ENCODE measurements around the gene ARID5B. TPM values are rescaled to one million over a fixed set of nuclear protein-coding genes. Genes with fewer than 3 reads are reported as not detected.

The ARID5B gene
- total and polyA plus RNA-seq, 2 donors (not counting 1 experiment from before 2014, with no cell fraction given), result 22.4 to 237 TPM

DNA sequence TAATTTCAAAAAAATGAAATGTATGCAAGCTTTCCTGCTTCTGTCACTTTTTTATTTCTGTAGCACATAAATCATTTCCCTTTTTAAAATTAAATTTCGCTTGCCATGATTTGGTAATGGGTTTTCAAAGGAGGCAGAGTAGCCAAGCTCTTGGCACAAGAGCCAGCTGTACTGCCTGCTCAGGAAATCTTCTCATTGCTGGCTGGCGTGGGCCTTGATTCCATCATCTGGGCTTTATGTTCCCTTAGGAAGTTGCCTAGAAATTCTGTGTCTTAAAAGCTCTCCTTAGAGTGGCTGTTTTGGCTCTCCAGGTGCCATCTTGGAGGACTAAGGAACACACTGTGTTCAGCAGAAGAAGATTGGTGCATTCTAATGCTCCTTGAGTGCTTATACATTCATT, 107.4 kb downstream of the ARID5B start:
- CTCF ChIA-PET, result interaction anchor here (1.6 to 2.1 kb wide), 2 partner anchors 30 to 236 kb away, joined by 7 read pairs; no protein-coding TSS in a partner anchor
- no peak for DNase-seq
- Histone ChIP-seq H2AFZ (ENCODE audit: insufficient read depth, low read depth, low read length, poor library complexity, severe bottlenecking) (no peak overlapping the region), H3K9ac (ENCODE audit: low read length) (no peak overlapping the region), H3K27me3 (replicated peaks in 1 of 4; ENCODE audit: control extremely low read depth in 1 of 4, control insufficient read depth in 3 of 4, insufficient read depth in 4 of 4, low read length in 3 of 4) (no peaks in the 10 kb centered on the region), H3K4me3 (ENCODE audit: control extremely low read depth in 1 of 5, extremely low read depth in 1 of 5, insufficient read depth in 1 of 5, low read depth in 2 of 5, low read length in 4 of 5) (no peak overlapping the region), H3K27ac (ENCODE audit: low read length in 2 of 2) (peak overlapping the region; percentile 11 to 63), H4K20me1 (ENCODE audit: control insufficient read depth, insufficient read depth, low read length, poor library complexity, severe bottlenecking) (no peaks in the 10 kb centered on the region), H3K4me1 (ENCODE audit: control insufficient read depth in 2 of 2, insufficient read depth in 2 of 2, low read length in 2 of 2) (peaks cover 63 to 66% of the 10 kb centered on the region in 2 donors), H3K4me2 (replicated peaks; ENCODE audit: low read depth, low read length, poor library complexity, severe bottlenecking) (peak overlapping the region; percentile 29), H3K9me3 (ENCODE audit: control extremely low read depth in 1 of 3, control insufficient read depth in 2 of 3, insufficient read depth in 1 of 3, low read length in 2 of 3) (no peaks in the 10 kb centered on the region), H3K36me3 (replicated peaks in 1 of 2; ENCODE audit: control extremely low read depth in 1 of 2, control insufficient read depth in 1 of 2, extremely low read depth in 1 of 2, insufficient read depth in 2 of 2, low read length in 1 of 2) (peaks cover 4 to 45% of the 10 kb centered on the region in 2 experiments), H3K79me2 (ENCODE audit: control insufficient read depth, insufficient read depth, low read length) (peaks cover 90% of the 10 kb centered on the region)
- POLR2A ChIA-PET, result interaction anchor here (0.5 to 0.9 kb wide), 2 partner anchors 15 to 56 kb away, joined by 3 to 4 read pairs; no protein-coding TSS in a partner anchor
- no peaks in the 10 kb centered on the region for H3K27me3 Mint-ChIP-seq
- H3K4me3 Mint-ChIP-seq, result no peak overlapping the region
- intact Hi-C loops (cut with micrococcal nuclease), result no loop called here
- TF ChIP-seq, protein P1, sequence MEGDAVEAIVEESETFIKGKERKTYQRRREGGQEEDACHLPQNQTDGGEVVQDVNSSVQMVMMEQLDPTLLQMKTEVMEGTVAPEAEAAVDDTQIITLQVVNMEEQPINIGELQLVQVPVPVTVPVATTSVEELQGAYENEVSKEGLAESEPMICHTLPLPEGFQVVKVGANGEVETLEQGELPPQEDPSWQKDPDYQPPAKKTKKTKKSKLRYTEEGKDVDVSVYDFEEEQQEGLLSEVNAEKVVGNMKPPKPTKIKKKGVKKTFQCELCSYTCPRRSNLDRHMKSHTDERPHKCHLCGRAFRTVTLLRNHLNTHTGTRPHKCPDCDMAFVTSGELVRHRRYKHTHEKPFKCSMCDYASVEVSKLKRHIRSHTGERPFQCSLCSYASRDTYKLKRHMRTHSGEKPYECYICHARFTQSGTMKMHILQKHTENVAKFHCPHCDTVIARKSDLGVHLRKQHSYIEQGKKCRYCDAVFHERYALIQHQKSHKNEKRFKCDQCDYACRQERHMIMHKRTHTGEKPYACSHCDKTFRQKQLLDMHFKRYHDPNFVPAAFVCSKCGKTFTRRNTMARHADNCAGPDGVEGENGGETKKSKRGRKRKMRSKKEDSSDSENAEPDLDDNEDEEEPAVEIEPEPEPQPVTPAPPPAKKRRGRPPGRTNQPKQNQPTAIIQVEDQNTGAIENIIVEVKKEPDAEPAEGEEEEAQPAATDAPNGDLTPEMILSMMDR (IDR thresholded peaks at IDR 0.05), result no peak
- no peaks in the 10 kb centered on the region for H3K9me3 Mint-ChIP-seq (ENCODE audit: insufficient read depth)
- ATAC-seq (ENCODE audit: low read depth), result no peak
- H3K27ac Mint-ChIP-seq, result peak overlapping the region; percentile 86
- WGBS (ENCODE audit: insufficient coverage), result 100% methylated on average over 2 of the region's 2 CpGs
- H3K4me1 Mint-ChIP-seq, result peaks cover 89% of the 10 kb centered on the region

DNA sequence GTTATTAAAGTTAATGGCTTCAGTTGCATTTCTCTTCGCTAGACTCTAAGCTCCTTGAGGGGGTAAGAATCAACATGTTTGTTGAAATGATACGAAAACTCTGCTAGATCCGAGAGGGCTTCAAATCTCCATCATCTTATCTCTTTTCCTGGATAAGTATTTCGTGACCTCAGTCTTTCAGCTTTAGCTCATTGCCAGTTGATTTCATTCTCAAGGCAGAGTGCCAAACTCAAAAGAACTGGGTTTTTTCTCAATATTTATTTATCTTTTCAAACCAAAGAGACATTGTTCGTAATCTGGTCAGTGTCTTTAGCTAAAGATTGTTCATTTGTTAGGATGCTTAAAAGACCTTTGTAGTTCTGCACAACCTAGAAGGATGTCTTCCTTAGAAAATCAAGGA, 108.9 kb downstream of the ARID5B start:
- WGBS (ENCODE audit: insufficient coverage), result 100% methylated on average over 3 of the region's 5 CpGs
- Histone ChIP-seq H3K27ac (ENCODE audit: low read length in 2 of 2) (peak overlapping the region; percentile 8 to 63), H3K27me3 (replicated peaks in 1 of 4; ENCODE audit: control extremely low read depth in 1 of 4, control insufficient read depth in 3 of 4, insufficient read depth in 4 of 4, low read length in 3 of 4) (no peaks in the 10 kb centered on the region), H3K9me3 (ENCODE audit: control extremely low read depth in 1 of 3, control insufficient read depth in 2 of 3, insufficient read depth in 1 of 3, low read length in 2 of 3) (no peaks in the 10 kb centered on the region), H3K4me2 (replicated peaks; ENCODE audit: low read depth, low read length, poor library complexity, severe bottlenecking) (peak overlapping the region; percentile 29), H3K9ac (ENCODE audit: low read length) (no peak overlapping the region), H4K20me1 (ENCODE audit: control insufficient read depth, insufficient read depth, low read length, poor library complexity, severe bottlenecking) (no peaks in the 10 kb centered on the region), H3K4me1 (ENCODE audit: control insufficient read depth in 2 of 2, insufficient read depth in 2 of 2, low read length in 2 of 2) (peaks cover 53 to 61% of the 10 kb centered on the region in 2 donors), H3K79me2 (ENCODE audit: control insufficient read depth, insufficient read depth, low read length) (peaks cover 91% of the 10 kb centered on the region), H3K4me3 (ENCODE audit: control extremely low read depth in 1 of 5, extremely low read depth in 1 of 5, insufficient read depth in 1 of 5, low read depth in 2 of 5, low read length in 4 of 5) (no peak overlapping the region), H3K36me3 (replicated peaks in 1 of 2; ENCODE audit: control extremely low read depth in 1 of 2, control insufficient read depth in 1 of 2, extremely low read depth in 1 of 2, insufficient read depth in 2 of 2, low read length in 1 of 2) (peaks cover 3 to 51% of the 10 kb centered on the region in 2 experiments), H2AFZ (ENCODE audit: insufficient read depth, low read depth, low read length, poor library complexity, severe bottlenecking) (no peak overlapping the region)
- POLR2A ChIA-PET, result interaction anchor here (0.8 kb wide), 1 partner anchor 10 kb away, joined by 3 read pairs; no protein-coding TSS in a partner anchor
- peak overlapping the region; percentile 86 for H3K27ac Mint-ChIP-seq
- H3K27me3 Mint-ChIP-seq, result no peaks in the 10 kb centered on the region
- H3K9me3 Mint-ChIP-seq (ENCODE audit: insufficient read depth), result no peaks in the 10 kb centered on the region
- H3K4me3 Mint-ChIP-seq, result peak overlapping the region; percentile 11
- intact Hi-C loops (cut with micrococcal nuclease), result no loop called here
- H3K4me1 Mint-ChIP-seq, result peaks cover 84% of the 10 kb centered on the region
- CTCF ChIA-PET, result interaction anchor here (0.9 to 2.1 kb wide), 6 partner anchors 23 to 235 kb away, joined by 3 to 7 read pairs (median 3); no protein-coding TSS in a partner anchor
- TF ChIP-seq, protein P1 (IDR thresholded peaks at IDR 0.05), result no peak
- no peak for TF ChIP-seq EZH2 (IDR thresholded peaks at IDR 0.05; ENCODE audit: borderline replicate concordance, insufficient read depth, low read depth, low read length, poor library complexity, severe bottlenecking)
- no peak for ATAC-seq (ENCODE audit: low read depth)
- DNase-seq, result no peak

Data from B cell (primary cell).